Muscle layer of colon (tissue), 2 donors: ENCODE results near the gene CBY3.
"Not testable (repeated sequence)": the region's sequence is repeated elsewhere in the genome, so short reads cannot be mapped to it uniquely, and the experiment has no call there.

Source experiments
- H3K27ac ChIP-seq: one replicate; pipeline ENCODE4 v1.7.0; 2013; ENCODE audit warnings: low read depth, mild to moderate bottlenecking, low read length, moderate library complexity
- H3K27me3 ChIP-seq, 2 donors: one replicate each; pipeline ENCODE4 v1.7.0; 2013; ENCODE audit warnings: low read length in 2 of 2, mild to moderate bottlenecking in 2 of 2; ENCODE audit not compliant: insufficient read depth in 2 of 2, control insufficient read depth in 1 of 2
- H3K36me3 ChIP-seq: one replicate; pipeline ENCODE4 v1.7.0; 2013; ENCODE audit warnings: mild to moderate bottlenecking, low read length; ENCODE audit not compliant: insufficient read depth
- H3K4me1 ChIP-seq: one replicate; pipeline ENCODE4 v1.7.0; 2013; ENCODE audit warnings: mild to moderate bottlenecking, low read length; ENCODE audit not compliant: insufficient read depth
- H3K4me3 ChIP-seq, 2 donors: one replicate each; pipeline ENCODE4 v1.7.0; 2013; ENCODE audit warnings: low read length in 2 of 2, low read depth in 1 of 2, mild to moderate bottlenecking in 1 of 2, moderate library complexity in 1 of 2
- H3K9ac ChIP-seq: one replicate; pipeline ENCODE4 v1.7.0; 2013; ENCODE audit warnings: low read length
- H3K9me3 ChIP-seq: one replicate; pipeline ENCODE4 v1.7.0; 2013; ENCODE audit warnings: mild to moderate bottlenecking, low read length
- donor health status: abdominal sarcoma.
- donor health status: Adenocarcinoma of cecum.

CBY3 gene

GRCh38 chr5:179697993-179698934, 17.4 kb upstream of the CBY3 start:
- Histone ChIP-seq H3K36me3 (no peaks in the 10 kb centered on the region), H3K9me3 (no peaks in the 10 kb centered on the region), H3K9ac (peak overlapping the region; percentile 76), H3K4me1 (peaks cover 21% of the 10 kb centered on the region), H3K27me3 (no peaks in the 10 kb centered on the region), H3K4me3 (peak overlapping the region; percentile 67 to 93), H3K27ac (peak overlapping the region; percentile 89)

GRCh38 chr5:179697543-179697942, 16.7 kb upstream of the CBY3 start:
- peak overlapping the region in 1 of 2 donors; percentile 80 for H3K4me3 ChIP-seq
- peaks cover 21% of the 10 kb centered on the region for H3K4me1 ChIP-seq
- H3K27ac ChIP-seq, result peak overlapping the region; percentile 72
- H3K36me3 ChIP-seq, H3K27me3 ChIP-seq, H3K9me3 ChIP-seq: not testable (repeated sequence)
- H3K9ac ChIP-seq, result peak overlapping the region; percentile 76

GRCh38 chr5:179697108-179697507, 16.3 kb upstream of the CBY3 start:
- Histone ChIP-seq H3K27ac (no peak overlapping the region), H3K36me3 (no peaks in the 10 kb centered on the region), H3K9ac (no peak overlapping the region), H3K27me3 (no peaks in the 10 kb centered on the region), H3K9me3 (no peaks in the 10 kb centered on the region), H3K4me1 (peaks cover 21% of the 10 kb centered on the region), H3K4me3 (no peak overlapping the region)

DNA sequence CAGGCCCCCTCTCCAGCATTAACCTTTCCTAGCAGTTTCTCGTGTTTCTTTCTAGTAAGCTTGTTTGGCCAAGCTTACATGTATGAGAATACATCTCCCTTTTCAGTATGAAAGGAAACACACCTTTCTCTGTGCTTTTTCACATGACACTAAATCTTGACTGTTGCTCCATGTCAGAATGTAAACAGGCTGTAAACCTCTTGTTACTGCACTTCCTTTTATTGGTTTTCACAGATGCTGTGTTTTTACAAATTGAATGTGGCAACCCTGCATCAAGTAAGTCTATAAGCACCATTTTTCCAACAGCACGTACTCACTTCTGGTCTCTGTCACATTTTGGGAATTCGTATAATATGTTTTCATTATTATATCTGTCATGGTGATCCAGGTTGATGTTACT, 15.8 kb upstream of the CBY3 start:
- Histone ChIP-seq H3K4me1 (peaks cover 21% of the 10 kb centered on the region), H3K27ac (no peak overlapping the region)

DNA sequence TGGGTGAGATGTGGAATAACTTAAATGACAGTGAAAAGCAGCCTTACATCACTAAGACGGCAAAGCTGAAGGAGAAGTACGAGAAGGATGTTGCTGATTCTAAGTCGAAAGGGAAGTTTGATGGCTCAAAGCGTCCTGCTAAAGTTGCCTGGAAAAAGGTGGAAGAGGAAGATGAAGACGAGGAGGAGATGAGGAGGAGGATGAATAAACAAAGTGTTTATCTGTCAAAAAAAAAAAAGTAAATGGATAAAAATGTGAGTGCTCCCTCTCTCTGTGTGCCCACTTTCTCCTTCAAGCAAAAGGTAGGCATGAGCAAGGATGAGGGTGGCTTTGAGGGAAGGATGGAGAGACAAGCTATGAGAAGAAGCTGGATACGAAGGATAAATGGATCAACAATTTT, 13.7 kb upstream of the CBY3 start:
- H3K9me3 ChIP-seq, result no peaks in the 10 kb centered on the region
- H3K27ac ChIP-seq, result no peak overlapping the region
- H3K4me1 ChIP-seq, result peaks cover 11% of the 10 kb centered on the region
- no peaks in the 10 kb centered on the region for H3K27me3 ChIP-seq
- no peak overlapping the region for H3K9ac ChIP-seq
- H3K36me3 ChIP-seq, result no peaks in the 10 kb centered on the region
- no peak overlapping the region for H3K4me3 ChIP-seq

More for the DNA sequence above, 15.8 kb upstream of the CBY3 start:
- no peak overlapping the region for H3K9ac ChIP-seq
- H3K27me3 ChIP-seq, result no peaks in the 10 kb centered on the region
- no peaks in the 10 kb centered on the region for H3K36me3 ChIP-seq
- H3K4me3 ChIP-seq, result no peak overlapping the region
- H3K9me3 ChIP-seq, result no peaks in the 10 kb centered on the region

DNA sequence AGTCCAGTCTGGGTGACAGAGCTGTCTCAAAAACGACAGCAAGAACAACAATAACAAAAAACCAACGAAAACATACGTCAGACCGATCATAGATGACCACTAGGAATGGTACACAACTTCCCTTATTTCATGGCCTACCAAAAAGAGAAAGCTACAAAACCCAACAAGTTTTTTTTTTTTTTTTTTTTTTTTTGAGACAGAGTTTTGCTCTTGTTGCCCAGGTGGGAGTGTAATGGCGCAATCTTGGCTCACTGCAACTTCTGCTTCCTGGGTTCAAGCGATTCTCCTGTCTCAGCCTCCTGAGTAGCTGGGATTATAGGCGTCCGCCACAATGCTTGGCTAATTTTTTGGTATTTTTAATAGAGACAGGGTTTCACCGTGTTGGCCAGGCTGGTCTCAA, 8.4 kb upstream of the CBY3 start:
- not testable (repeated sequence) for H3K9me3 ChIP-seq, H3K27ac ChIP-seq, H3K4me1 ChIP-seq, H3K36me3 ChIP-seq, H3K27me3 ChIP-seq, H3K4me3 ChIP-seq, H3K9ac ChIP-seq

GRCh38 chr5:179680014-179680779, 637 bp downstream of the CBY3 start:
- Histone ChIP-seq H3K9ac (no peak overlapping the region), H3K27ac (no peak overlapping the region)

DNA sequence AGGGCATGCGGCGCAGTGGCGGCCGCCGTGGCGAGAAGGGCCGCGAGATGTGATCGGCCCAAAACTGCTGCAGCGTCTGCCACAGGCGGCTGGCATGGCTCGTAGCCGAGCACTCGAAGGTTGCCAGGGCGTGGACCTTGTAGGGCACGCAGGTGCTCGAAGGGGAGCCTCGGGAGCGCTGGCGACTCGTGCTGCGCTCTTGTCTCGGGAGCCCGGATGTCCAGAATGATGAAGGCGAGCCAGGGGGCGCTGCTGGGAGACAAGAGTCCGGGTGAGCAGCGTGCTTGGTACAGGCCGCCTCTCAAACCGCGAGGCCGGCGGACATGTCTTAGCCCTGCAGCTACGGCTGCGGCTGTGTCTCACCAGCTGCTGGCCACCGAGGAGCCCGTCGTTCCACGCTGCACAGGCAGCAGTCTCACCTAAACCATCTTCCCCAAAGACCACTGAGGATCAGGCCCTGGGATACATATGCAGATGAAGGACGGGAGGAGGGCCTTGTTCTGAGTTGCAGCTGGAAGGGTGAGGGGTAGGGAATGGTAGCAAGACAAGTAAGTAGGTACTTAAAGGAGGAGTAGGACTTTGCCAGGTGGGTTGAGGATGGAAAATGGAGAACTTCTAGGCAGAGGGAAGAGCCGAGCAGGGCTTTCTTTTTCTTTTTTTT, 1.7 kb downstream of the CBY3 start:
- H3K9ac ChIP-seq, result peak overlapping the region; percentile 97
- H3K4me3 ChIP-seq, result peak overlapping the region; percentile 74 to 92
- peak overlapping the region; percentile 81 for H3K27ac ChIP-seq
- peaks cover 9% of the 10 kb centered on the region for H3K4me1 ChIP-seq
- H3K9me3 ChIP-seq, result no peaks in the 10 kb centered on the region
- H3K27me3 ChIP-seq, result no peaks in the 10 kb centered on the region
- H3K36me3 ChIP-seq, result no peaks in the 10 kb centered on the region

More at GRCh38 chr5:179680014-179680779, 637 bp downstream of the CBY3 start:
- Histone ChIP-seq H3K4me3 (no peak overlapping the region), H3K27me3 (no peaks in the 10 kb centered on the region), H3K36me3 (no peaks in the 10 kb centered on the region), H3K4me1 (peaks cover 9% of the 10 kb centered on the region), H3K9me3 (no peaks in the 10 kb centered on the region)

- no peaks in the 10 kb centered on the region for H3K36me3 ChIP-seq
- peak overlapping the region; percentile 97 for H3K9ac ChIP-seq
- no peaks in the 10 kb centered on the region for H3K9me3 ChIP-seq
- H3K27ac ChIP-seq, result peak overlapping the region; percentile 86
- H3K4me3 ChIP-seq, result peak overlapping the region; percentile 74 to 92
- H3K27me3 ChIP-seq, result no peaks in the 10 kb centered on the region
- H3K4me1 ChIP-seq, result peaks cover 9% of the 10 kb centered on the region
Observed at GRCh38 chr5:179678223-179679013, 2.4 kb downstream of the CBY3 start.

DNA sequence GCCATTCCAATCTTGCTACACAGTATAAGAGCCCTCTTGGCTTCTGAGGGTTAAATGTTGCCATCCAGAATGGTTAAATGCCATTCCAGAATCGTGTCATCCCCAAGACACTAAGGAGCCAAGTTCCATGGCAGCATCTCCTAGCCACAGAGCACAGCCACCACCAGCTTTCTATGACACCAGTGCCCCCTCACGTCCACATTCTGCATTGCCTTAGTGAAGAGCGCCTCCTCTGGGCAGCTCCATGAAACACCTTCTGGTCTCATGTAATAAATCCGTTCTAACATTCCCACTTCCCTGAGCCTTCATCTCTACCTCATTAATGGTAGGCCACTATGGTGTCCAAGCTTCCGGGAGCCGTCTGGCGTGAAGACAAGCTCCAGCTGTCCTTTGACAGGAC, 12.4 kb downstream of the CBY3 start:
- no peaks in the 10 kb centered on the region for H3K9me3 ChIP-seq
- no peak overlapping the region for H3K4me3 ChIP-seq
- H3K27ac ChIP-seq, result no peak overlapping the region
- no peak overlapping the region for H3K9ac ChIP-seq
- H3K36me3 ChIP-seq, result no peaks in the 10 kb centered on the region
- no peaks in the 10 kb centered on the region for H3K27me3 ChIP-seq
- H3K4me1 ChIP-seq, result no peaks in the 10 kb centered on the region
